ENCODE data around the gene LGR4. TPM values are rescaled to one million over a fixed set of nuclear protein-coding genes. Genes with fewer than 3 reads are reported as not detected.
A peak's percentile ranks its signal among the peaks of the same experiment; 100 is the strongest.
"Not testable (repeated sequence)": the region's sequence is repeated elsewhere in the genome, so short reads cannot be mapped to it uniquely, and the experiment has no call there.

LGR4 gene
- total and polyA plus RNA-seq, 12 donors: 7.3 to 90.4 (median 38.6) TPM

GRCh38 chr11:27455667-27456066 is 16.9 kb downstream of the LGR4 start:
- WGBS, 4 donors: 89 to 95% (median 94%) methylated on average over 4 of the region's 4 CpGs
- Histone ChIP-seq H3K27ac (no peak overlapping the region), H3K36me3 (replicated peaks in 1 of 2) (no peaks in the 10 kb centered on the region), H3K4me3 (no peak overlapping the region), H3K9me3 (replicated peaks in 1 of 3) (no peaks in the 10 kb centered on the region), H3K4me1 (replicated peaks in 1 of 2) (peaks cover 8 to 42% of the 10 kb centered on the region in 2 donors), H3K27me3 (no peaks in the 10 kb centered on the region)
- DNase-seq: no peak
- no peak for TF ChIP-seq POLR2A (IDR thresholded peaks at IDR 0.05)
- no peak for TF ChIP-seq CTCF (IDR thresholded peaks at IDR 0.05)
- intact Hi-C loops (cut with DNase I): no loop called here

- H3K9me3 ChIP-seq (replicated peaks in 1 of 3): no peaks in the 10 kb centered on the region
- 43 to 67% (median 57%) methylated on average over 1 of the region's 1 CpG for WGBS, 4 donors
- H3K27me3 ChIP-seq: no peaks in the 10 kb centered on the region
- TF ChIP-seq CTCF (IDR thresholded peaks at IDR 0.05): no peak
- TF ChIP-seq POLR2A (IDR thresholded peaks at IDR 0.05): no peak
- peaks cover 0 to 27% of the 10 kb centered on the region in 2 donors for H3K4me1 ChIP-seq (replicated peaks in 1 of 2)
- no peak overlapping the region for H3K27ac ChIP-seq
- intact Hi-C loops (cut with DNase I): no loop called here
- DNase-seq: no peak
- H3K36me3 ChIP-seq (replicated peaks in 1 of 2): no peaks in the 10 kb centered on the region
- no peak overlapping the region for H3K4me3 ChIP-seq
These were observed 18.9 kb downstream of the LGR4 start for GRCh38 chr11:27453701-27454100.

GRCh38 chr11:27452147-27452546 is 20.4 kb downstream of the LGR4 start:
- WGBS, 4 donors: 76 to 82% (median 79%) methylated on average over 3 of the region's 3 CpGs
- DNase-seq: no peak
- Histone ChIP-seq H3K9me3 (replicated peaks in 1 of 3) (no peaks in the 10 kb centered on the region), H3K36me3 (replicated peaks in 1 of 2) (no peaks in the 10 kb centered on the region), H3K4me1 (replicated peaks in 1 of 2) (peaks cover 0 to 23% of the 10 kb centered on the region in 2 donors), H3K27me3 (no peaks in the 10 kb centered on the region), H3K27ac (peak overlapping the region in 3 of 5 donors; percentile 31 to 48 (median 34)), H3K4me3 (no peak overlapping the region)
- intact Hi-C loops (cut with DNase I): no loop called here
- TF ChIP-seq POLR2A (IDR thresholded peaks at IDR 0.05) (no peak), CTCF (IDR thresholded peaks at IDR 0.05) (no peak)

- H3K36me3 ChIP-seq (replicated peaks in 1 of 2): no peaks in the 10 kb centered on the region
- DNase-seq: no peak
- no peak overlapping the region for H3K4me3 ChIP-seq
- H3K9me3 ChIP-seq (replicated peaks in 1 of 3): no peaks in the 10 kb centered on the region
- WGBS, 4 donors: 81 to 95% (median 89%) methylated on average over 1 of the region's 1 CpG
- TF ChIP-seq POLR2A (IDR thresholded peaks at IDR 0.05): no peak
- TF ChIP-seq CTCF (IDR thresholded peaks at IDR 0.05): no peak
- intact Hi-C loops (cut with DNase I): no loop called here
- peak overlapping the region in 3 of 5 donors; percentile 31 to 48 (median 34) for H3K27ac ChIP-seq
- peaks cover 0 to 21% of the 10 kb centered on the region in 2 donors for H3K4me1 ChIP-seq (replicated peaks in 1 of 2)
- no peaks in the 10 kb centered on the region for H3K27me3 ChIP-seq
These were observed 21.2 kb downstream of the LGR4 start for GRCh38 chr11:27451244-27451965.

- H3K27ac ChIP-seq; H3K27me3 ChIP-seq; DNase-seq; H3K36me3 ChIP-seq (replicated peaks in 1 of 2); H3K4me3 ChIP-seq; H3K9me3 ChIP-seq (replicated peaks in 1 of 3); intact Hi-C loops (cut with DNase I): not testable (repeated sequence)
- peaks cover 0 to 14% of the 10 kb centered on the region in 2 donors for H3K4me1 ChIP-seq (replicated peaks in 1 of 2)
- 94 to 100% (median 97%) methylated on average over 5 of the region's 5 CpGs for WGBS, 4 donors
These were observed 24.4 kb downstream of the LGR4 start for GRCh38 chr11:27448184-27448540.
